SK-MEL-5 (cell line): ENCODE data around the gene CDCA4. TPM values are rescaled to one million over a fixed set of nuclear protein-coding genes. Genes with fewer than 3 reads are reported as not detected.

Experiments used
- DNase-seq: peaks from one replicate; pipeline ENCODE4 v3.0.0-alpha.2; 2016; ENCODE audit warnings: low read depth, low spot score
- in situ Hi-C: cut with HindIII; loops from 2 replicates; pipeline ENCODE4 v1.10.0; 2016; ENCODE audit warnings: low sequenced_read_pairs, high pct_unique_total_duplicates, low pct_unique_long_range_greater_than_20kb
- total RNA-seq: library from RNA; depleted of rRNA; stranded (reverse); fragments of >200 nt; shearing (Covaris generic); gene quantifications from 2 replicates; pipeline ENCODE4 v1.2.3, GENCODE V29; 2014

CDCA4 gene
- total RNA-seq, 1 experiment from 2014 or later: 90.8 TPM

GRCh38 chr14:104984056-104984894 is 36.6 kb downstream of the CDCA4 start:
- no peak for DNase-seq
- in situ Hi-C loops: no loop called here

DNA sequence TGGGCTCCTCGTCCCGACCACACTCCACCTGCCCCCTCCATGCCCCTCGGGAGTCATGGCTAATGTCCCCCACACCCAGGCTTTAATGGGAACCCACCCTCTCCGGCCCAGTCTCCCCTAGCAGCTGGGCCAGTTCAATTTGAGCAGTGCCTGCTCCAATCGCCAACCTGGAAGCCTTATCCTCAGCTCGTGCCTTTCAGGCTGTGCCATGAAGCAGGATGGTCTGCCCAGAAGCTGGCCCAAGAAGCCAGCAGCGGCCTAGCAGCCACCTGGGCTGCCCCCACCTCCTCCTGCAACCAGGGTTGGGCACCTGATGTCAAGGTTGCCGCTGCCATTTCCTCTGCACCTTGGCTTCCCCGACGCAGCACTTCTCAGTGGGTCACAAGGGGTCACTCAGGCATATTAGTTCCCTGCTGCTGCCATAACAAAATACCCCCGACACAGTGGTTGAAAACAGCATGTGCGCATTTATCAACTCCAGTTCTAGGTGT is 37.6 kb downstream of the CDCA4 start:
- in situ Hi-C loops: no loop called here
- DNase-seq: no peak

DNA sequence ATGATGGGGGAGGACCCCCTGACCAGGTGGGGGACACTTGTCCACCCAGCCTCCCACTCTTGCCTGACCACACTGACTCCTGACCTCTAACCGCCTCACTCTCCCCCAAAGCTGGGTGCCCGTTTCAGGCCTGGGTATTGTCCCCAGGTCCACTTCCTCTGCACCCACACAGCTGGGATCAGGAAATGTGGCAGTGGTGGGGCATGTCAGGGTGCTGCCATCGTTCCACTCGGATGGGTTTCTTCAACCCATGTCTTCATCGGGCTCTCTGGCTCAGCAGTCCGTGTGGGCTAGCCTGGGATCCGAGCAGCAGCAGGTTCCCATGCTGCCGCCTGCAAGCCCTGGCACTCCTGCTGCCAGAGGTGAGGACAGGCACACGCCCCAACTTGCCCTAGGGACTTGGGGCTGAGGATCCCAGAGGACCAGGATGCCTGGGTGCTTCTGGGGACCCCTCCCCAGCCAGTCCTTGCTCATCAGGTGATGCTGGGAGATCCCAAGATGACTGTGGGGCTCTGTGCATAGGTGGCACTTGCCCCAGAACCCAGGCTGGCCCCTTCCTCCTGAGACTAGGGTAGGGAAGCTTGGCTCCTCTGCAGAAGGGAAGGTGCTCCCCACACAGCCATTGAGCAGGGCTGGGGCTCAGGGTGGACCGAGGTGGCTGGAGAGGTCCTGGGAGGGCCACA is 38.2 kb downstream of the CDCA4 start:
- no peak for DNase-seq
- in situ Hi-C loops: no loop called here

DNA sequence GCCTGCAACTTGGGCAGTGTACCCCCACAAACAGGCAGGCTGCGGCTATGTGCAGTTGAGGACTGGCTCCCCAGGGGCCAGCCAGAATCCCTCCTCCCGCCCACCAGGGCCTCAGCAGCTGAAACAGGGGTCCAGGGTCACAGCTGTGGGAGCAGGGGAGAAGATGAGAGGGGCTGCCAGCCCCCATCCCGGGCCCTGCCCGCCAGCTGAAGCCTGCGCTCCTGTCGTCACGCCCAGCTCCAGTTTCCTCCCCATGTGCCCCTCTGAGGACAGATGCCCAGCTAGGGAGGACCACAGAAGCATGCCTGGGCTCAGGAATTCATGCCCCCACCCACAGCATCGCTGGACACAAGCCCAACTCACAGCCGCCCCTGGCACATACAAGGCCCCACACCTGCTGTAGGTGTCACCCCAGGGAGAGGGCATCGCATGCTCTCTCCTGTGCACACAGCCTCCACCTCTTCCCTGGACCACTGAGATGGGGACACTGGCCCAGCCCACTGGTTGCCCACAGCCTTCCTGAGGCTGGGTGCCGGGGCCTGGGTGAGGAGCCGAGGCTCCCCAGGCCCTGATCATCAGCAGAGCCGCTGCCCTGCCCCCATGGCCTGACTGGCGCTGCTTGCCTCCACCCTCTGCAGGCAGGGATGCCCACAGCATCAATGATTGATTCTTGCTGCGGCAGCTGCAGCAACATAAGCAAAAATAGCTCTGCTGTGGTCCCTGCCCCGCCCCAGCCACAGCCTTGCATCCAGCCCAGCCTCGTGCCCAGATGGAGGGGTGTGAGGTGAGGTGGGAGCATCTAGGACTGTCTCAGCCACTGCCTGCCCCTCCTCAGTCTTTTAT is 39.0 kb downstream of the CDCA4 start:
- DNase-seq: no peak
- in situ Hi-C loops: no loop called here

- DNase-seq: no peak
- in situ Hi-C loops: no loop called here
These were observed 40.0 kb downstream of the CDCA4 start for GRCh38 chr14:104980611-104981531.

- no peak for DNase-seq
- in situ Hi-C loops: no loop called here
These were observed 40.9 kb downstream of the CDCA4 start for GRCh38 chr14:104979758-104980610.

DNA sequence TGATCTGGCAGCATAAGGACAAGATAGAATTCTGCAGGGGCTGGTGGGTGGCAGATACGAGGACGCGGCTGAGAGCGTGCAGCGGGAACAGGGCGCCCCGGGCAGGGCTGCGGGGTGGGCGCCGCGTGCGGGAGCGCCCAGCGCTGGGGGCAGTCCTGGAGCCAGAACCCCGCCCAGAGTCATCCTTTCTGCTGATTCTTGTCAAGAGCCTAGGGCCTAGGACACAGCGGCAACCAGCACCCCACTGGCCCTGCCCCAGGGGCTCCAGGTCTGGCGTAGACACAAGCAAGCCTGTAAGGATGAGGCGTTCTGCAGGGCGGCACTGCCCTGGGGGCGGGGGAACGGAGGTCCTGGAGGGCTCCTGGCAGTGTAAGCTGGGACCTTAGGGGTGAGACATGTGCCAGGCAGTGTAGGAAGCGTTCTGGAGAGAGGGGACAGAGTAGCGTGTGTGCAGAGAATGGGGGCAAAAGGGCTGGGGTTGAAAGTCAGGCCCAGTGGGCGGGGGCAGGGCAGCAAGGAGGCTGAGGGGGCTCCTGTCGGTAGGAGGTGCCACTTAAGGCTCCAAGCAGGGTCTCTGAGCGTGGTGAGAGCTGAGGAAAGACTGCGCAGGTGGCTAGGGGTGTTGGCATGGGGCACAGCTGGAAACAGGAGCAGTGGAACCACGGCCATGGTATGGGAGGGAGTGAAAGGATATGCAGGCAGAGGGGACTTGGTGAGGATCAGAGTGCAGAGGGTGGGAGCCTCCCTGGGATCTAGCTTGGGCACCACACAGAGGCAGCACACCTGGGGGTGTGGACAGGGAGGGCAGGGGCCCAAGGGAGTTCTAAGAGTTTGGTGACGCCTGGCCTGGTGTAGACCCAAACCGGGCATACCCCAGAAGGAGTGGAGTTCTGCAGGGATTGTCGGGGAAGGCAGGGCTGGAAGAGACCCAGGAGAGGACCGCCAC is 41.9 kb downstream of the CDCA4 start:
- in situ Hi-C loops: no loop called here
- no peak for DNase-seq

DNA sequence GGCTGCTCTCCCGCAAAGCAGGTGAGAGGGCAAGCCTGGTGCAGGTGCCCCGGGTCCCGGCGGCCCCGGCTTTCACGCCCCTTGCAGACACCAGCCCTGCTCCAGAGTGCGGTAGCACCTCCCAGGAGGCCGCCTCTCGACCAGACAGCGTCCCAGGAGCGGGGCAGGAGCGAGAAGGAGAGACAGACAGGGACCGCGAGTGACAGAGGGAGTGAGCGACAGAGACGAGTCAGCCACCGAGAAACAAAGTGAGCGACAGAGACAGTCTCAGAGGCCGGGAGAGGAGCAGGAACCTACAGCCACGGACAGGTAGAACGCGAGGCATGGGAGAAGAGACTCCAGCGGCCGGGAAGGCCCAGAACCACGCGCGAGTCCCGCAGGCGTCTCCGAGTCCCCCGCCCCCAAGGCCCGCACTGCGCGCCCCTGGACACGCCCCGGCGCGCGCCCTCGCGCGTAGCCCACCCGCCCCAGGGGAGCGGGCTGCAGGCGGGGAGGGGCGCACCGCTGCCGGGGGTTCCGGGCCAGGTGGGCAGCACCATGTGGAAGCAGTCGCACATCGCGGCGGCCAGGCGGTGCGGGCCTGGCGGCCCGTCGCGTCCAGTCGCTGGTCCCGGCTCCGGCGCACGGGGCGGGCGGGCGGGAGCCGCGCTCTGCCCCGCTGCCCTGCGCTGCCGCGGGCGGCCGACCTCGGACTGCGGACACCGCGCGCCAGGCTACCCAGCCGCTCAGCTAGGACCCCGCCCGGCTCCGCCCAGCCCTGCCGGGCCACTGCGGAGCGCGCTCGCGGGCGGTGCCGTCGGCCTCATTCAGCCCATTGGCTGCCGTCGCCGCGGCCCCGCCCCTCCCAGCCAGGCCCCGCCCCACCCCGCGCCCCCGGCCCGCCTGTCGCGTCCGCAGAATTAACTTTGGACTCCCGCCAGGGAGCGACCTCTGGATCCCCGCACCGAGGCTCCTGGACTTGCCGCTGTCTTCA is 42.9 kb downstream of the CDCA4 start, which contains the start of gene AHNAK2:
AHNAK2 (minus strand) TSS at position 694 of the 973 bp plus-strand sequence; CDS start at position 557, 137 bp downstream.
- peak; percentile 77 for DNase-seq
- in situ Hi-C loops: no loop called here

GRCh38 chr14:104977008-104977680 is 43.7 kb downstream of the CDCA4 start:
- in situ Hi-C loops: no loop called here
- no peak for DNase-seq

DNA sequence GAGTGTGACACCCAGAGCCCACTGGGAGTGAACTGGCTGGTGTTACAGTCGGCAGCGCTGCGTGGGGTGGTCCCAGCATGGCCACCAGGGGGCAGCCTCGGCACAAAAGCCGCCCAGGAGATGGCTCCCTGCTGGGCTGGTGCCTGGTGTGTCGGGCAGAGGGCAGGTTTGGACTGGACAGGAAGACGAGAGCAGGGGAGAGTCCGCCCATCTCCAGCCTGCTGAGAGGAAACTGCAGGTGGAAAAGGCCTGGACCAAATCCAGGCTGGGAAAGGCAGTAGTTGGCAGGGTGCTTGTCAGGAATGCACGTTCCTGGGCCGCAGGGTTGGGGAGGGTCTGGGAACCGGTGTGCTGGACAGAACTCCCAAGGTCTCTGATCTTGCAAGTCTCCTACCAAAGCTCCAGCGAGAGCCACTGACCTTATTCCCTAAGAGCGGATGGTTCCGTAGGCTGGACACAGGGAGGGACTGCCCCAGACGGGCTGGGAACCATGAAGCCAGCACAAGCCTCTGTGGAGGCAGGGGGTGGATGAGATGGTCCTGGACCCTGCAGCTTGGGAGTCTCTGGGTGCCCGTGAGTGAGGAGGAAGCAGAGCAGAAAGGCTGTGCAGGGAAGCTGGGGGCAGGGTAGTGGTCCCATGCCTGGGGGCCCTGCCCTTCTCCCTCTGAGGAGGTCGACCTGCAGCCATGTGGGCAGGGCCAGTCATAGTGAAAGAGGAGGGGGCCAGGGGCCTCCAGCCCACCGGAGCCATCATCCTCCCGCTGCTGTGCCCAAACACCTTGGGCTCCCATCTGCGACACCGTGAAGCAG is 44.5 kb downstream of the CDCA4 start:
- DNase-seq: peak; percentile 86

GRCh38 chr14:104975481-104976197 is 45.2 kb downstream of the CDCA4 start:
- peak; percentile 35 for DNase-seq
- in situ Hi-C loops: no loop called here

More for the DNA sequence above, 44.5 kb downstream of the CDCA4 start:
- in situ Hi-C loops: no loop called here

- in situ Hi-C loops: no loop called here
- DNase-seq: no peak
These were observed 46.1 kb downstream of the CDCA4 start for GRCh38 chr14:104974665-104975390.
